ENCODE results near the gene FRMPD1. TPM values are rescaled to one million over a fixed set of nuclear protein-coding genes. Genes with fewer than 3 reads are reported as not detected.

The FRMPD1 gene
- total RNA-seq, 4 donors from 2014 or later, result 0.34 to 0.50 (median 0.45) TPM; not detected in 1

DNA sequence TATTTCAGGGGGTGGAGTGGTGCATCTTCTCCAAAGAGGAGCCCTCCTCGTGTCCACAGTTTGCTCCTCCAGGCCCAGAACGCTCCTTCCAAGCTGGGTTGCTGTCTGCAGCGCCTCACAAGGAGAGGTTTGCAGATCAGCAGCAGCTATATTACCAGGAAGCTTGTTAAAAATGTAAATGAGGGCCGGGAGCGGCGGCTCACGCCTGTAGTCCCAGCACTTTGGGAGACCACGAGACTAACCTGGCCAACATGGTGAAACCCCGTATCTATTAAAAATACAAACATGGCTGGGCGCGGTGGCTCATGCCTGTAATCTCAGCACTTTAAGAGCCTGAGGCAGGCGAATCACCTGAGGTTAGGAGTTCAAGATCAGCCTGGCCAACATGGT lies 25.0 kb upstream of the FRMPD1 start:
- Histone ChIP-seq H3K36me3 (no peaks in the 10 kb centered on the region), H3K4me1 (no peaks in the 10 kb centered on the region), H3K4me3 (no peak overlapping the region), H3K9me3 (no peaks in the 10 kb centered on the region), H3K27me3 (peaks cover 0 to 6% (median 0%) of the 10 kb centered on the region in 4 donors), H3K27ac (replicated peaks in 1 of 4) (no peak overlapping the region)
- no peak for TF ChIP-seq POLR2A (IDR thresholded peaks at IDR 0.05; ENCODE audit: low read depth)
- 84% methylated on average over 12 of the region's 12 CpGs for WGBS
- intact Hi-C loops (cut with DNase I), result no loop called here
- DNase-seq (ENCODE audit: extremely low spot score), result no peak

DNA sequence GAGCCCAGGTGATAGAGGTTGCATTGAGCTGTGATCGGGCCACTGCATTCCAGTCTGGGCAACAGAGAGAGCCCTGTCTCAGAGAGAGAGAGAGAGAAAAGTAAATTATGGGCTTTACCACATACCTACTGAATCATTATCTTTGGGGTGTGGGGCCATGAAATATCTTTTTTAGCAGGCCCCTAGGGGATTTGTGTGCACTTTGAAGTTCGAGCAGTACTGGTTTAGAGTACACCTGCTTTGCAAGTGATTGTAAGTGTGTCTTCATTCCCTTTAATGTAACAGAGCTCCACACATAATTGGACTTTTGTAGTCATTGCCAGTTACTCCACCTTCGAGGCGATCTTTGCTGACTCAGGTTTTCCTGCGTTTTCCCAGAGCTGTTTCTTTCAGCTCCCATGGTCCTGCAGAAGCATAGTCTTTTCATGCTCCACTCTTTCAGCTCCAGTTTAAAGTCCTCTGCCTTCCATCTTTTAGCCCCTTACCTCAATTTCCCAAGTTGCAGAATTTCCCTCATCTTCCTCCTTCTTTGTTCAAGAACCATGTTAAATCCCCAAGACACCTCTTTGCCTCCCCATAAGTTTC lies 24.0 kb upstream of the FRMPD1 start:
- intact Hi-C loops (cut with DNase I), result no loop called here

DNA sequence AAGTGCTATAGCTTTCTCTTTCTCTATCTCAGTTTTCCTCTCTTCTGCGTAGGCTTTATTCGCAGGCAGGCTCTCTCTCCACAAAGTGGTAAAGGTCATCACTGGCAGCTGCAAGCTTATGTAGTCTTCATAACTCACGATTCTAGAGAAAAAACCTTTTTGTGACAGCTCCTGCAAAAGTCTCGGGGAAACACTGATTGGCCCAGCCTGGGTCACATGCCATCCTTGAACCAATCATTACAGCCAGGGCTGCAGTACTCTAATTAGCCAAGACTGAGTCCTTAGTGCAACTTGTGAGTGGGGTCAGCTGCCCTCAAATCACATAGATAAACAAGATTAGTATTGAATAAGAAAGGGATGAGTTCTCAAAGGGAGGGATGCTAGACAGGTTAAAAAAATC lies 18.3 kb upstream of the FRMPD1 start:
- H3K9me3 ChIP-seq, result no peaks in the 10 kb centered on the region
- 82% methylated on average over 4 of the region's 4 CpGs for WGBS
- no peak for DNase-seq (ENCODE audit: extremely low spot score)
- no peaks in the 10 kb centered on the region for H3K36me3 ChIP-seq
- H3K27me3 ChIP-seq, result peaks cover 0 to 18% (median 0%) of the 10 kb centered on the region in 4 donors
- no peak overlapping the region for H3K4me3 ChIP-seq
- no peak overlapping the region for H3K27ac ChIP-seq (replicated peaks in 1 of 4)
- no peaks in the 10 kb centered on the region for H3K4me1 ChIP-seq
- TF ChIP-seq POLR2A (IDR thresholded peaks at IDR 0.05; ENCODE audit: low read depth) (no peak), EP300 (IDR thresholded peaks at IDR 0.05) (no peak), POLR2AphosphoS5 (IDR thresholded peaks at IDR 0.05) (no peak)
- TF ChIP-seq, protein P1, sequence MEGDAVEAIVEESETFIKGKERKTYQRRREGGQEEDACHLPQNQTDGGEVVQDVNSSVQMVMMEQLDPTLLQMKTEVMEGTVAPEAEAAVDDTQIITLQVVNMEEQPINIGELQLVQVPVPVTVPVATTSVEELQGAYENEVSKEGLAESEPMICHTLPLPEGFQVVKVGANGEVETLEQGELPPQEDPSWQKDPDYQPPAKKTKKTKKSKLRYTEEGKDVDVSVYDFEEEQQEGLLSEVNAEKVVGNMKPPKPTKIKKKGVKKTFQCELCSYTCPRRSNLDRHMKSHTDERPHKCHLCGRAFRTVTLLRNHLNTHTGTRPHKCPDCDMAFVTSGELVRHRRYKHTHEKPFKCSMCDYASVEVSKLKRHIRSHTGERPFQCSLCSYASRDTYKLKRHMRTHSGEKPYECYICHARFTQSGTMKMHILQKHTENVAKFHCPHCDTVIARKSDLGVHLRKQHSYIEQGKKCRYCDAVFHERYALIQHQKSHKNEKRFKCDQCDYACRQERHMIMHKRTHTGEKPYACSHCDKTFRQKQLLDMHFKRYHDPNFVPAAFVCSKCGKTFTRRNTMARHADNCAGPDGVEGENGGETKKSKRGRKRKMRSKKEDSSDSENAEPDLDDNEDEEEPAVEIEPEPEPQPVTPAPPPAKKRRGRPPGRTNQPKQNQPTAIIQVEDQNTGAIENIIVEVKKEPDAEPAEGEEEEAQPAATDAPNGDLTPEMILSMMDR (IDR thresholded peaks at IDR 0.05), result no peak
- intact Hi-C loops (cut with DNase I), result no loop called here

More for the DNA sequence above, 24.0 kb upstream of the FRMPD1 start:
- no peak overlapping the region for H3K27ac ChIP-seq (replicated peaks in 1 of 4)
- peaks cover 0 to 6% (median 0%) of the 10 kb centered on the region in 4 donors for H3K27me3 ChIP-seq
- no peaks in the 10 kb centered on the region for H3K36me3 ChIP-seq
- no peaks in the 10 kb centered on the region for H3K9me3 ChIP-seq
- H3K4me1 ChIP-seq, result no peaks in the 10 kb centered on the region
- 52% methylated on average over 5 of the region's 5 CpGs for WGBS
- DNase-seq (ENCODE audit: extremely low spot score), result no peak
- H3K4me3 ChIP-seq, result no peak overlapping the region
- TF ChIP-seq POLR2A (IDR thresholded peaks at IDR 0.05; ENCODE audit: low read depth) (no peak), POLR2AphosphoS5 (IDR thresholded peaks at IDR 0.05) (no peak), EP300 (IDR thresholded peaks at IDR 0.05) (no peak)

DNA sequence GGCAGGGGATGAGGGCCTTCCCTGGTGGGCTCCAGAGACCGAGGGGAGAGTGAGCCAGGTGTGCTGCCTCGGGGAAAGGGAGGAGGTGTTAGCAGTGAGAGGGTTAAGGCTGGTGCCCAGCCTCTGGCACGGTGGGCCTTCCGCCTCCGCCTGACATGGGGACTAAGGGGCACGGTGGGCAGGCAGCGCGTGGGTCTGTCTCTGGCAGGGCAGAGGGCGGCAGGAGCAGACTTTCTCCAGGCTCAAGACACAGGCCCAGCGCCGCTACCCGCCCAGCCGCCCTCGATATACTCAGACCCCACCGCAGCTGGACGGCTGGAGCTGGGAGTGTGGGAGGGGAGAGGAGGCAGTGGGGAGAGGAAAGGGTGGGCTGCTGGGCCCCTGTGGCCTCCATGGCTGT lies 14.9 kb upstream of the FRMPD1 start:
- H3K36me3 ChIP-seq, result no peaks in the 10 kb centered on the region
- intact Hi-C loops (cut with DNase I), result no loop called here
- no peak overlapping the region for H3K4me3 ChIP-seq
- H3K4me1 ChIP-seq, result no peaks in the 10 kb centered on the region
- 80% methylated on average over 14 of the region's 16 CpGs for WGBS
- DNase-seq (ENCODE audit: extremely low spot score), result no peak
- no peaks in the 10 kb centered on the region for H3K9me3 ChIP-seq
- no peak overlapping the region for H3K27ac ChIP-seq (replicated peaks in 1 of 4)
- H3K27me3 ChIP-seq, result peaks cover 0 to 18% (median 0%) of the 10 kb centered on the region in 4 donors
- TF ChIP-seq EP300 (IDR thresholded peaks at IDR 0.05) (no peak), POLR2AphosphoS5 (IDR thresholded peaks at IDR 0.05) (no peak), POLR2A (IDR thresholded peaks at IDR 0.05; ENCODE audit: low read depth) (no peak)
- TF ChIP-seq, protein P1 (IDR thresholded peaks at IDR 0.05), result no peak

DNA sequence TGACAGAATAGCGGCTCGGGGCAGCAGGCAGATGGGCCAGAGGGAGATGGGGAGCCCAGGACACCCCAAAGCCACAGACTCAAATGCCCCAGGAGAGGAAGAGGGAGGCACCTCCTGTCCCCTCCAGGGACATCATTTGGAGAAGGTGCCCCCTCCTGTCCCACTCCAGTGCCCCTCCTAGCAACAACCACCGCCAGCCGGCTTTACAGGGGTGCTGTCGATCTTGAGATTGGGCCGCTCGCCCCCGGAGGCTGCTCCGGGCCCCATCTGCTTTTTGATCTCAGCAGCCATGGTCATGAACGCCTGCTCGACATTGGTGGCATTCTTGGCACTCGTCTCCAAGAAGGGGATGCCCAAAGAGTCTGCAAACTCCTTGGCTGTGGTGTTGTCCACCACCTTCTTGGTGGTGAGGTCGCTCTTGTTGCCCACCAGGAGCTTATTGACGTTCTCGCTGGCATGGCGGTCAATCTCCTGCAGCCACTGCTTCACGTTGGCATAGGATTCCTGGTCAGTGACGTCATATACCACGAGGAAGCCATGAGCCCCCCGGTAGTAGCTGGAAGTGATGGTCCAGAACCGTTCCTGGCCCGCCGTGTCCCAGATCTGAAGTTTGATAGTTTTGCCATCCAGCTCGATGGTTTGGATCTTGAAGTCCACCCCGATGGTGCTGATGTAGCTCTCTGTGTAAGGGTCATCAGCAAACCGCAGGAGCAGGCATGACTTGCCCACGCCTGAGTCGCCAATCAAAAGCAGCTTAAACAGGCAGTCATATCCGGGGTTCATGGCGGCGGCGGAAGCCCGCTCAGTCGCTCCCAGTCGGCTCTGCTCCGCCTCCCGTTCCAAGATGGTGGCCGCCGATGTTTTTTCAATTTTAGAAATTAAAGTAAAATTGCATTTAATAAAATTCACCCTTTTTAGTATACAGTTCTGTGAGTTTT lies 14.0 kb upstream of the FRMPD1 start:
- intact Hi-C loops (cut with DNase I), result no loop called here
- H3K4me1 ChIP-seq, result no peaks in the 10 kb centered on the region
- WGBS, result 94% methylated on average over 29 of the region's 39 CpGs
- H3K27me3 ChIP-seq, result peaks cover 0 to 18% (median 0%) of the 10 kb centered on the region in 4 donors
- DNase-seq (ENCODE audit: extremely low spot score), result no peak
- no peak overlapping the region for H3K4me3 ChIP-seq
- no peaks in the 10 kb centered on the region for H3K36me3 ChIP-seq
- no peak overlapping the region for H3K27ac ChIP-seq (replicated peaks in 1 of 4)
- TF ChIP-seq POLR2A (IDR thresholded peaks at IDR 0.05; ENCODE audit: low read depth) (no peak), EP300 (IDR thresholded peaks at IDR 0.05) (no peak), POLR2AphosphoS5 (IDR thresholded peaks at IDR 0.05) (no peak)
- TF ChIP-seq, protein P1 (IDR thresholded peaks at IDR 0.05), result no peak
- H3K9me3 ChIP-seq, result no peaks in the 10 kb centered on the region
